Endometrial microvascular endothelial cells (primary cell): Measurements from ENCODE around the gene RNF115. TPM values are rescaled to one million over a fixed set of nuclear protein-coding genes. Genes with fewer than 3 reads are reported as not detected.
"Not testable (repeated sequence)": the region's sequence is repeated elsewhere in the genome, so short reads cannot be mapped to it uniquely, and the experiment has no call there.

Source experiments
- in situ Hi-C: cut with HindIII; loops from 2 replicates; pipeline ENCODE4 v1.10.0; 2017; ENCODE audit warnings: low sequenced_read_pairs, low pct_unique_long_range_greater_than_20kb; ENCODE audit errors: inconsistent ontology term
- total RNA-seq: library from RNA; depleted of rRNA; stranded (reverse); fragments of >200 nt; gene quantifications from one replicate; pipeline ENCODE4 v1.2.3, GENCODE V29; 2015; ENCODE audit errors: inconsistent ontology term

RNF115 gene
- total RNA-seq, 1 donor from 2014 or later, result 13.0 TPM

GRCh38 chr1:145757420-145757819 is 66.5 kb downstream of the RNF115 start:
- in situ Hi-C loops, result no loop called here

- in situ Hi-C loops, result no loop called here
Measured at GRCh38 chr1:145751491-145752037, 72.3 kb downstream of the RNF115 start.

GRCh38 chr1:145750426-145750825 is 73.5 kb downstream of the RNF115 start:
- in situ Hi-C loops, result no loop called here

- in situ Hi-C loops, result no loop called here
Measured at GRCh38 chr1:145747398-145748247, 76.3 kb downstream of the RNF115 start.

GRCh38 chr1:145740269-145740668 is 83.6 kb downstream of the RNF115 start:
- in situ Hi-C loops, result no loop called here

- in situ Hi-C loops, result no loop called here
Measured at GRCh38 chr1:145736191-145736590, 87.7 kb downstream of the RNF115 start.

- in situ Hi-C loops, result no loop called here
Measured at GRCh38 chr1:145730900-145731299, 93.0 kb downstream of the RNF115 start.

GRCh38 chr1:145730467-145730866 is 93.4 kb downstream of the RNF115 start:
- in situ Hi-C loops, result no loop called here

- in situ Hi-C loops, result no loop called here
Measured at GRCh38 chr1:145729666-145730436, 94.0 kb downstream of the RNF115 start.

- in situ Hi-C loops, result no loop called here
Measured at GRCh38 chr1:145729196-145729595, 94.7 kb downstream of the RNF115 start.

- in situ Hi-C loops, result not testable (repeated sequence)
Measured at GRCh38 chr1:145726193-145726592, 97.7 kb downstream of the RNF115 start.

GRCh38 chr1:145720878-145721671 is 102.8 kb downstream of the RNF115 start:
- in situ Hi-C loops, result no loop called here

GRCh38 chr1:145720556-145720877 is 103.4 kb downstream of the RNF115 start:
- in situ Hi-C loops, result no loop called here

- in situ Hi-C loops, result no loop called here
Measured at GRCh38 chr1:145719230-145720079, 104.4 kb downstream of the RNF115 start, which contains the start of gene CD160. CD160 (plus strand) TSS chr1:145719499; CDS start chr1:145728328, 8,829 bp downstream.

- in situ Hi-C loops, result not testable (repeated sequence)
Measured at GRCh38 chr1:145718465-145718864, 105.4 kb downstream of the RNF115 start.

GRCh38 chr1:145717833-145718232 is 106.1 kb downstream of the RNF115 start:
- in situ Hi-C loops, result no loop called here

- in situ Hi-C loops, result no loop called here
Measured at GRCh38 chr1:145716641-145717345, 107.1 kb downstream of the RNF115 start.
